ENCODE measurements around the gene GYPC. TPM values are rescaled to one million over a fixed set of nuclear protein-coding genes. Genes with fewer than 3 reads are reported as not detected.
"Not testable (repeated sequence)": the region's sequence is repeated elsewhere in the genome, so short reads cannot be mapped to it uniquely, and the experiment has no call there.

The GYPC gene
- total RNA-seq, 1 donor from 2014 or later = 51.1 TPM

DNA sequence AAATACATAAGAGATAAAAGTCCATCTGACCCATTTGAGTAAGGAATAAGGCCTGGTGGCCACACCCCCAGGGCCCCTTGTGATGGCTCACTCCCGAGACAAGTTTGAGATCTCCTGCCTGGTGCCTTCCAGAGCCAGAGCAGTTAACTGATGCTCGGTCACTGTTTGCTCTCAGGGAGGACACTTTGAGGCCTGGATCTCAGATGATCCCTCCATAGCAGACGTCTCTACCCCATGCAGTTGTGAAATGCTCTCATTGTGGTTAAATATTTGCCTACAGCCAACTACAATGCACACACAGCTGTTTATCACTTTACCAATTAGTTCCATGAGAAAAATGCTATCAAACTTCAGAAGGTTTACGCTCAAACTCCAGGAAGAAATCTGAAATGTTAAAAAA lies 12.3 kb downstream of the GYPC start:
- DNase-seq (ENCODE audit: low spot score) = no peak

- no peak for DNase-seq (ENCODE audit: low spot score)
Observed at GRCh38 chr2:126669772-126670171, 13.8 kb downstream of the GYPC start.

- no peak for DNase-seq (ENCODE audit: low spot score)
Observed at GRCh38 chr2:126671488-126671887, 15.5 kb downstream of the GYPC start.

DNA sequence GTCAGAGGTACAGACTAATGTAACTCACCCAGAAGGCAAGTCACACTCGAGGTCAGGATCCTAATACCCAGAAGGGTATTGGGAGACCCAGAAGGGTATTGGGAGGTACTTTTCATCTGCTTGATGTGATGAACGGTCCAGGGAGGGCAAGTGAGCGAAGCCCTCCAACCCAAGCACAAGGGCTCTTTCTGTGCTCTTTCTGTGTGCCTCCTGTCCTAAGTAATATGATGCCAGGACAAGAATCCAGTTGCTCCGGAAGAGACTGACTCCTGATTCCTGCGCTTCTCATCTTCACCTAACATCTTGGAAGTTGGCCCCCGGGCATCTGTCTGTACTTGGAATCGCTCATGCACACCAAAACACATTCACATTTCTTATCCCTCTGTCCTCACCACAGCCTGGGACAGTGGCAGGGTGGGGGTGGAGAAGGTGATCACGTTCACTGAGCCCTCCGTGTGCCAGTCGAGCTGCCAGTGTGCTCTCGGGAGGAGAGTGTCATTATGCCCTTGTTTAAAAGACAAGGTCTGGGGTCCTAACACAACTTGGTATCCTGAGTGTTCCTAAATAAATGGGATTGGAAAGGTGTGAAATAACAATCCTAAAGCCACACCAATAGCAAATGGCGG lies 17.1 kb downstream of the GYPC start:
- DNase-seq (ENCODE audit: low spot score) = no peak

- DNase-seq (ENCODE audit: low spot score) = no peak
Observed at GRCh38 chr2:126674075-126674744, 18.3 kb downstream of the GYPC start.

DNA sequence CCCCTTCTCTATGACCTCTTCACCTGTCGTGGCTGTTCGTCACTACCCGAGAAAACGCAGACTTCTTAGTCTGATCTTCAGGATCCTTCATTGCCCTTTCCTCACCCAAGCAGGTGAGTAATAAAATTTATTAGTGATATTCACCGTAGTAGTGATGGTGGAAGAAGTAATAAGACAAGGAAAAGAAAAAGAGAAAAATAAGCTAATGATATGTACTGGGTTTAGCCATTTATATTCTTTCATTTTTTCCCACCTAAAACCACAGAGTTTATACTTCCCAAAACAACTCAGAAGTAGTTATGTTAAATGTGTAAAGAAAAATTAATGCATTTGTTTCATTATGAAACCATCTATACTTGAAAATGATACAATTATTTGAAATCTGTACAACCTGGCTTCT lies 19.7 kb downstream of the GYPC start:
- no peak for DNase-seq (ENCODE audit: low spot score)

- DNase-seq (ENCODE audit: low spot score) = no peak
Observed at GRCh38 chr2:126676221-126677175, 20.5 kb downstream of the GYPC start.

DNA sequence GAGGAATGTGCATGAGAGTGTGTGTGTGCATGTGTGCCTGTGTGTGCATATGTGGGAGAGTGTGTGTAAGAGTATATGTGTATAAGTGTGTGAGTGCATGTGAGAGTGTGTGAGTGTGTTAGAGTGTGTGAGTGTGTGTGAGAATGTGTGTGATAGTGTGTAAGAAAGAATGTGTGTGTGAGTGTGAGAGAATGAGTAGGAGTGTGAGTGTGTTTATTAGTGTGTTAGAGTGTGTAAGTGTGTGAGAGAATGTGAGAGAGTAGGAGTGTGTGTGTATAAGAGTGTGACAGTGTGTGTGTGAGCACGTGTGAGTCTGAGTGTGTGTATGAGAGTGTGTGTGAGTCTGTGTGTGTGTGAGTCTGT lies 21.2 kb downstream of the GYPC start:
- DNase-seq (ENCODE audit: low spot score) = no peak

DNA sequence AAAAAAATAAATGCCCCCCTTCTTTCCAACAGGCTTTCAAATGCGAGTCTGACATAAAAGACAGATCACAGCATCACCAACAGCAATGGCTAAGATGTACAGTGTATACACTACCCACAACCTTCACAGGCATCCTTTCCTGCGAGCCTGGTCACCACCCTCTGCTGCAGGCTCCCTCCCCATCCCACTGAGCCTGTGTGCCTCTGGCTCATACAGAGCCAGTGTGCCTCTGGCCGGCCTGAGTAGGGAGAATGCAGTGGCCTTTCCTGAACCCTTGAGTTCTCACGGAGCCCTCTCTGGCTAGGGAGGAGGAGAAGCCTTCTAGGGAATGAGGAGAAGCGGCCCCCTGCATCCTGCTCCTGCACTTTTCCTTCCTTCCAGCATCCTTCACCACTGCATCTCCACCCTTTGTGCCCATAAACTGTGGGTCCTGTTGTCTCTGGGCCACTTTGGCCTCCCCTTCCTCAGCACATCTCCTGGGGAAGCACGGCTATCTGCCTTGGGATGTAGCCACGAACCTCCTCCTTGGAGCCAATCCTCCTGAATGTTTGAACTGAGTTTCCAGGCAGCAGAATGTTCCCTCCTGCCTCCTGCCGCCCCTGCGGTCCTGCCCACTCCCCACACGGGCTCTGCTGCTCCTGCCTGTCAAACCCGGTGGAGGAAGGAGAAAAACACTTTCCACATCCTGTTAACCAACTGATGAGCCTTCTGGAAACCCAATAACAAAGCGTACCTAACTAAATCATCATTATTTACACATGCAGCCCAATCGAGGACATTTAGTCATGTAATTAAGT lies 22.5 kb downstream of the GYPC start:
- DNase-seq (ENCODE audit: low spot score) = no peak

- no peak for DNase-seq (ENCODE audit: low spot score)
Observed at GRCh38 chr2:126679094-126679713, 23.2 kb downstream of the GYPC start.

- no peak for DNase-seq (ENCODE audit: low spot score)
Observed at GRCh38 chr2:126681505-126681904, 25.5 kb downstream of the GYPC start.

DNA sequence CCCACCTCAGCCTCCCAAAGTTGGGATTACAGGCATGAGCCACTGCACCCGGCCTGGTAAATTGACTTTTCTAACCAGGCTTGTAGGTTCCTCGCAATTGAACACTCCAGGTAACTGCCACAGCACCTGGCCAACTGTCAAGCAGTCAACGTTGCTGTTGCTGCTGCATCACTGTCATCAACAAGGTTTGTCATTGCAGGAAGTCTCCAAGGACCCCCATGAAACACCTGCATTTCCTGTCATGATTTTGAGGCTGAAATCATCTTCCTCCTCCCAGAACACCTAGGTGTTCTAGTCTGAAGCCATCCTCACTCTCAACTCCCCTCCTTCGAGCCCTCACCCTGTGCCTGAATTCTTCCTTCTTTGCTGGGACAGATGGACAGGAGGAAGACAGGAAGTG lies 29.7 kb downstream of the GYPC start:
- DNase-seq (ENCODE audit: low spot score) = no peak

GRCh38 chr2:126686286-126686685 lies 30.3 kb downstream of the GYPC start:
- no peak for DNase-seq (ENCODE audit: low spot score)

- no peak for DNase-seq (ENCODE audit: low spot score)
Observed at GRCh38 chr2:126686841-126687485, 31.0 kb downstream of the GYPC start.

- no peak for DNase-seq (ENCODE audit: low spot score)
Observed at GRCh38 chr2:126687503-126687902, 31.5 kb downstream of the GYPC start.

DNA sequence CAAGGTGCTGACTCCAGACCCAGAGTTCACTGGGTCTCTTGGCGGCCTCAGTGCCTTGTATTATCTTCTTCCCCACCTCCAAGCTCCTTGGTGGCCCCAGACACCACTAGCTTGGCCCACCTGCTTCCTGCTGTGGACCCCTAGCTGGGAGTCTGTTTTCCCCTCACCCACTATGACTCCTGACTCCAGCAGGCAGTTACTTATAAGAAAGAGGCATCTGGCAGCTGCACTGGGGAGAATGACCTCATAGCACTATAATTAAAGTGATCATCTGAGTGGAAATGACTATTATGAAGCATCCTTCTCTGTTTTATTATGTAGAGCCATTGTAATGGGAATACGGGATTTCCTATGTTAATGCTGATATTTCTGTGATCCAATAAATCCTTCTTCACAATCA lies 32.6 kb downstream of the GYPC start:
- not testable (repeated sequence) for DNase-seq (ENCODE audit: low spot score)

- not testable (repeated sequence) for DNase-seq (ENCODE audit: low spot score)
Observed at GRCh38 chr2:126692241-126692640, 36.3 kb downstream of the GYPC start.

GRCh38 chr2:126692934-126693592 lies 37.1 kb downstream of the GYPC start:
- DNase-seq (ENCODE audit: low spot score) = not testable (repeated sequence)

DNA sequence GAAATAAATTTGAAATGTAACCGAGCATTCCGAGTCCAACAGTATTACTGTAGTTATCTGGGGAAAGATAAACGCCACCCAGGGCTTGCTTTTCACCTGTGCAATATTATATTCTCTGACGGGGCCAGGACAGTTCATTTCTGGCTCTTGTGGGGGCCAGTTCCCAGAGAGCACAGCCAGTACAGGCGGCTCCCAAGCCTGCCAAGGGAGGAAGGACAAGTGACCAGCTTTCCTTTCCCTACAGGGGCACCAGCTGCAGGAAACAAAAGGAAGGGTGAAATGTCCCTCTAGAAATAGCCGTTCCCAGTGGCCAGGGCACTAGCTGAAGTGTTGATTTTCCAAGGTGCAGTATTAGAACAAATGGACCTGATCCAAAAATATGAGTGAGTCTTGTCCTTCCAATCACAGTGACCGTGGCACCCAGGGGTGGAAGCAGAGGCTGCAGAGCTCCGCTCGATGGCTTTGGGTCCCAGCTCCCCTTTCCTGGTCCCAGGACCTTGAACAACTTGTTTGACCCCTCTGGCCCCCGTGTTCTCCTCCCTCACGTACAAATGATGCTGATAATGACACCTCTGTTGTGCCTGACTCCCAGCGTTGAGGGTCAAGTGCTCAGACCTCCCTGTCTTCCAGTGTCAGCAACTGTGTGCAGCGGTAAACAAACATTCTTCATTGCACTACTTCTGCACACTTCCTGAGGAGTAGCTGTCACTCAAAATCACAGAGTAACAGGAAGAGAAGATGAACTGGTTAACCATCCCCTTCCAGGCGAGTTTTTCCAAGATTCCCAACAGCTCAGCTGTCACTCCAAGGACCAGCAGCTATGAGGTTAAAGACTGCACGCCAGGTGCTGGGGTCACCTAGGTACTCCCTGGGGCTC lies 40.9 kb downstream of the GYPC start:
- DNase-seq (ENCODE audit: low spot score) = no peak
